ENCODE data around the gene ASAP2. TPM values are rescaled to one million over a fixed set of nuclear protein-coding genes. Genes with fewer than 3 reads are reported as not detected.

ASAP2 gene
- total and polyA plus RNA-seq, 9 of the 15 experiments (the other 6 are each of a cell fraction or from before 2014, with no cell fraction given), result 0.06 to 4.3 (median 3.1) TPM

- POLR2A ChIA-PET, result interaction anchor here (0.6 to 0.8 kb wide), 3 partner anchors 26 to 810 kb away, joined by 3 read pairs; no protein-coding TSS in a partner anchor
- CTCF ChIA-PET (ENCODE audit: low intra/inter-chr PET ratio), result no interaction called here
- no TSS peak for BruUV-seq (replicated peaks)
- TF ChIP-seq, protein P1, sequence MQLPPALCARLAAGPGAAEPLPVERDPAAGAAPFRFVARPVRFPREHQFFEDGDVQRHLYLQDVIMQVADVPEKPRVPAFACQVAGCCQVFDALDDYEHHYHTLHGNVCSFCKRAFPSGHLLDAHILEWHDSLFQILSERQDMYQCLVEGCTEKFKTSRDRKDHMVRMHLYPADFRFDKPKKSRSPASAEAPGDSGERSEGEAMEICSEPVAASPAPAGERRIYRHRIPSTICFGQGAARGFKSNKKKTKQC (CRISPR knock-in tag; IDR thresholded peaks at IDR 0.05), result no peak
- TF ChIP-seq HCFC1 (IDR thresholded peaks at IDR 0.05; ENCODE audit: low read depth, low read length) (no peak), RBBP5 (IDR thresholded peaks at IDR 0.05; ENCODE audit: borderline replicate concordance, insufficient read depth, low read length, poor library complexity, severe bottlenecking) (no peak), SMARCA5 (IDR thresholded peaks at IDR 0.05) (no peak), CTCF (IDR thresholded peaks at IDR 0.05 in 2 of 3, conservative IDR thresholded peaks at IDR 0.05 in 1 of 3; ENCODE audit: insufficient read depth in 2 of 3, low read depth in 1 of 3, low read length in 3 of 3) (no peak), FOXA3 (CRISPR knock-in tag; conservative IDR thresholded peaks at IDR 0.05 in 1 of 2, IDR thresholded peaks at IDR 0.05 in 1 of 2) (no peak), GTF2A2 (tag; IDR thresholded peaks at IDR 0.05) (no peak), LARP7 (IDR thresholded peaks at IDR 0.05) (no peak), ZFP36 (IDR thresholded peaks at IDR 0.05; ENCODE audit: low read depth, low read length, partially characterized antibody) (no peak), CTCFL (IDR thresholded peaks at IDR 0.05; ENCODE audit: borderline replicate concordance, insufficient read depth, low read depth, low read length, poor library complexity, severe bottlenecking) (no peak), ZBTB8A (IDR thresholded peaks at IDR 0.05; ENCODE audit: partially characterized antibody) (no peak), ATF1 (CRISPR knock-in tag; IDR thresholded peaks at IDR 0.05) (no peak), ATF1 (tag; IDR thresholded peaks at IDR 0.05) (no peak), U2AF1 (optimal IDR thresholded peaks at IDR 0.05; ENCODE audit: low read depth, low read length) (no peak)
- TF ChIP-seq, protein P2, sequence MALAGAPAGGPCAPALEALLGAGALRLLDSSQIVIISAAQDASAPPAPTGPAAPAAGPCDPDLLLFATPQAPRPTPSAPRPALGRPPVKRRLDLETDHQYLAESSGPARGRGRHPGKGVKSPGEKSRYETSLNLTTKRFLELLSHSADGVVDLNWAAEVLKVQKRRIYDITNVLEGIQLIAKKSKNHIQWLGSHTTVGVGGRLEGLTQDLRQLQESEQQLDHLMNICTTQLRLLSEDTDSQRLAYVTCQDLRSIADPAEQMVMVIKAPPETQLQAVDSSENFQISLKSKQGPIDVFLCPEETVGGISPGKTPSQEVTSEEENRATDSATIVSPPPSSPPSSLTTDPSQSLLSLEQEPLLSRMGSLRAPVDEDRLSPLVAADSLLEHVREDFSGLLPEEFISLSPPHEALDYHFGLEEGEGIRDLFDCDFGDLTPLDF (CRISPR knock-in tag; IDR thresholded peaks at IDR 0.05), result no peak
- TF ChIP-seq, protein P3, sequence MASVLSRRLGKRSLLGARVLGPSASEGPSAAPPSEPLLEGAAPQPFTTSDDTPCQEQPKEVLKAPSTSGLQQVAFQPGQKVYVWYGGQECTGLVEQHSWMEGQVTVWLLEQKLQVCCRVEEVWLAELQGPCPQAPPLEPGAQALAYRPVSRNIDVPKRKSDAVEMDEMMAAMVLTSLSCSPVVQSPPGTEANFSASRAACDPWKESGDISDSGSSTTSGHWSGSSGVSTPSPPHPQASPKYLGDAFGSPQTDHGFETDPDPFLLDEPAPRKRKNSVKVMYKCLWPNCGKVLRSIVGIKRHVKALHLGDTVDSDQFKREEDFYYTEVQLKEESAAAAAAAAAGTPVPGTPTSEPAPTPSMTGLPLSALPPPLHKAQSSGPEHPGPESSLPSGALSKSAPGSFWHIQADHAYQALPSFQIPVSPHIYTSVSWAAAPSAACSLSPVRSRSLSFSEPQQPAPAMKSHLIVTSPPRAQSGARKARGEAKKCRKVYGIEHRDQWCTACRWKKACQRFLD (CRISPR knock-in tag; IDR thresholded peaks at IDR 0.05), result no peak
Measured at GRCh38 chr2:9359463-9359862, 152.9 kb downstream of the ASAP2 start.

More at GRCh38 chr2:9359463-9359862, 152.9 kb downstream of the ASAP2 start:
- DNase-seq (ENCODE audit: extremely low read depth in 1 of 4, low spot score in 3 of 4) (no peak), ATAC-seq (no peak), FAIRE-seq (no peak)
- Histone ChIP-seq H3K27me3 (ENCODE audit: control insufficient read depth in 2 of 2, insufficient read depth in 2 of 2, low read length in 2 of 2) (peaks cover 5 to 14% of the 10 kb centered on the region in 2 experiments; a peak in 4 of 5 replicates), H3K36me3 (ENCODE audit: control insufficient read depth, insufficient read depth, low read length) (no peaks in the 10 kb centered on the region), H2AFZ (ENCODE audit: low read depth, low read length) (no peak overlapping the region), H3K4me3 (no peak overlapping the region), H4K20me1 (replicated peaks; ENCODE audit: control insufficient read depth, insufficient read depth, low read length) (no peaks in the 10 kb centered on the region), H3K9me1 (ENCODE audit: control insufficient read depth, insufficient read depth, low read length) (no peaks in the 10 kb centered on the region), H3K9me3 (replicated peaks; ENCODE audit: control insufficient read depth, insufficient read depth, low read depth, low read length) (no peaks in the 10 kb centered on the region), H3K4me1 (replicated peaks in 1 of 2; ENCODE audit: control insufficient read depth in 2 of 2, insufficient read depth in 2 of 2, low read length in 2 of 2) (no peaks in the 10 kb centered on the region), H3K4me2 (ENCODE audit: insufficient read depth, low read length) (no peak overlapping the region), H3K9ac (ENCODE audit: insufficient read depth in 1 of 2, low read depth in 2 of 2, low read length in 2 of 2) (no peak overlapping the region), H3K79me2 (ENCODE audit: control insufficient read depth, insufficient read depth, low read length) (no peaks in the 10 kb centered on the region), H3K27ac (ENCODE audit: extremely low read depth, low read depth, low read length) (no peak overlapping the region)
- intact Hi-C loops (cut with micrococcal nuclease), result no loop called here
- 17% methylated on average over 4 of the region's 4 CpGs for WGBS (ENCODE audit: insufficient coverage, low coverage, missing lambda C conversion rate)
- in situ Hi-C loops (cut with MboI), result no loop called here
